HG02885 (cell line): ENCODE results near the gene ZNF587B.
A peak's percentile ranks its signal among the peaks of the same experiment; 100 is the strongest.
"Not testable (repeated sequence)": the region's sequence is repeated elsewhere in the genome, so short reads cannot be mapped to it uniquely, and the experiment has no call there.

Experiments used
- ATAC-seq: cut with Tn5 transposase; IDR thresholded peaks from one replicate; pipeline ENCODE4 v1.9.1; 2021; ENCODE audit warnings: mild to moderate bottlenecking; ENCODE audit not compliant: unreplicated experiment, poor library complexity

The ZNF587B gene

GRCh38 chr19:57862351-57862750 is 32.3 kb downstream of the ZNF587B start:
- not testable (repeated sequence) for ATAC-seq

GRCh38 chr19:57867868-57868492 is 37.9 kb downstream of the ZNF587B start:
- no peak for ATAC-seq

- not testable (repeated sequence) for ATAC-seq
Observed at GRCh38 chr19:57869655-57870054, 39.6 kb downstream of the ZNF587B start.

GRCh38 chr19:57870225-57870624 is 40.1 kb downstream of the ZNF587B start:
- no peak for ATAC-seq

- ATAC-seq, result no peak
Observed at GRCh38 chr19:57872450-57872849, 42.4 kb downstream of the ZNF587B start.

- ATAC-seq, result not testable (repeated sequence)
Observed at GRCh38 chr19:57873883-57874799, 44.0 kb downstream of the ZNF587B start.

- ATAC-seq, result no peak
Observed at GRCh38 chr19:57886046-57886445, 55.9 kb downstream of the ZNF587B start.

- ATAC-seq, result no peak
Observed at GRCh38 chr19:57887195-57887941, 57.3 kb downstream of the ZNF587B start.

GRCh38 chr19:57888107-57888559 is 58.0 kb downstream of the ZNF587B start:
- no peak for ATAC-seq

GRCh38 chr19:57888560-57889231 is 58.6 kb downstream of the ZNF587B start, which contains the start of gene ZNF814:
Gene ZNF814, minus strand, starts transcription at chr19:57889037. Its CDS starts 235 bp downstream, at chr19:57888802.
- peak; percentile 81 for ATAC-seq

- ATAC-seq, result not testable (repeated sequence)
Observed at GRCh38 chr19:57890706-57891105, 60.6 kb downstream of the ZNF587B start.
